Transverse colon (tissue), 4 donors: ENCODE results near the gene COL4A1. TPM values are rescaled to one million over a fixed set of nuclear protein-coding genes. Genes with fewer than 3 reads are reported as not detected.
A peak's percentile ranks its signal among the peaks of the same experiment; 100 is the strongest.

ENCODE experiments used
- DNase-seq: peaks from one replicate; pipeline ENCODE4 v3.0.0-alpha.2; 2019
- H3K27ac ChIP-seq, 4 donors: fragments of 200-600 bp; sonication (generic); 2 replicates each; pipeline ENCODE4 v1.5.1; 2016 to 2018; ENCODE audit warnings: inconsistent platforms in 4 of 4
- H3K27me3 ChIP-seq: fragments of 200-600 bp; sonication (generic); 2 replicates; pipeline ENCODE4 v1.5.1; 2017; ENCODE audit warnings: inconsistent platforms
- H3K36me3 ChIP-seq, 4 donors: fragments of 200-600 bp; sonication (generic); 2 replicates each; pipeline ENCODE4 v1.5.1; 2017 to 2019; ENCODE audit warnings: inconsistent platforms in 4 of 4
- H3K4me1 ChIP-seq, 4 donors: fragments of 200-600 bp; sonication (generic); 2 replicates each; pipeline ENCODE4 v1.5.1; 2017 to 2020; ENCODE audit warnings: inconsistent platforms in 4 of 4
- H3K4me3 ChIP-seq, 4 donors: fragments of 200-600 bp; sonication (generic); 1 replicate in 1 of 4; 2 replicates in 3 of 4; pipeline versions ENCODE4 v1.5.1 to v1.6.1; 2017 to 2019; ENCODE audit warnings: inconsistent platforms in 4 of 4
- H3K9me3 ChIP-seq, 2 donors: fragments of 200-600 bp; sonication (generic); 2 replicates each; pipeline ENCODE4 v1.5.1; 2017 to 2019; ENCODE audit warnings: inconsistent platforms in 2 of 2
- EP300 ChIP-seq: sonication (generic); formaldehyde crosslinking; IDR thresholded peaks from one replicate; pipeline ENCODE4 v1.6.1; 2017; ENCODE audit warnings: antibody characterized with exemption, low read depth
- POLR2A ChIP-seq: fragments of 450-650 bp; IDR thresholded peaks from one replicate; pipeline ENCODE4 v1.6.1; 2016; ENCODE audit warnings: antibody characterized with exemption, mild to moderate bottlenecking, moderate library complexity
- POLR2AphosphoS5 ChIP-seq, 3 donors: sonication (generic); formaldehyde crosslinking; IDR thresholded peaks; one replicate each; pipeline ENCODE4 v1.6.1; 2016; ENCODE audit warnings: antibody characterized with exemption in 3 of 3
- WGBS, 2 donors: methylation state at CpG; one replicate each; pipeline ENCODE4 v1.1.5; 2018; ENCODE audit warnings: low coverage in 1 of 2; 5-methylcytosine and 5-hydroxymethylcytosine counted together
- in situ Hi-C, 4 donors: fragments of 200-750 bp; cut with MboI; loops; one replicate each; pipeline versions ENCODE4 v1.15.0 to v1.15.1; 2017; ENCODE audit warnings: low sequenced_read_pairs in 3 of 4, low pct_ligation_motif_present in 1 of 4, low pct_unique_long_range_greater_than_20kb in 1 of 4
- intact Hi-C: fragments of 100-400 bp; cut with DNase I; formaldehyde crosslinking; loops from one replicate; pipeline ENCODE4 v1.15.1; 2023; ENCODE audit warnings: low total_unique reads
- total RNA-seq, 4 donors: library from RNA; depleted of rRNA; stranded (reverse); fragments of >200 nt; gene quantifications; one replicate each; pipeline ENCODE4 v1.1.0, GENCODE V29; 2016
- TF ChIP-seq, protein P1 (sequence below), 5 experiments: fragments of 200-600 bp in 3 of 5; fragments of 450-650 bp in 2 of 5; sonication (generic) in 3 of 5; IDR thresholded peaks; 1 replicate in 2 of 5; 2 replicates in 3 of 5; pipeline ENCODE4 v1.5.1; 2016 to 2017; ENCODE audit warnings: antibody characterized with exemption in 5 of 5, inconsistent platforms in 3 of 5, mild to moderate bottlenecking in 2 of 5, moderate library complexity in 1 of 5

Gene COL4A1
- total RNA-seq, 4 donors from 2014 or later = 46.4 to 180 (median 99.2) TPM

DNA sequence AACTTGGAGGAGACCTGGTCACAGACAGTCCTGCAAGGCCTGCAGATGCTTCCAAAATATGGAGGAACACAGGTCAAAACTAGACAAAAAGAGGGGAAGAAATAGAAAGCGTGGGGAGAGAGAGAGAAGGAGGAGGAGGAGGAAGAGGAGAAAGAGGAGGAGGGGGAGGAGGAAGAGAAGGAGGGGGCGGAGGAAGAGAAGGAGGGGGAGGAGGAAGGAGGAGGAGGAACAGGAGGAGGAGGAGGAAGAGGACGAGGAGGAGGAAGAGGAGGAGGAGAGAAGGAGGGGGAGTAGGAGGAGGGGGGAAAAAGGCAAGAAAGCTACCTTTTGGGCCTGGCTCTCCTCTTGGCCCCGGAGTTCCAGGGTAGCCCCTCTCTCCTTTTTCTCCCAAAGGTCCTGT is 105.8 kb downstream of the COL4A1 start:
- WGBS, 2 donors = 66 to 70% methylated on average over 2 to 4 of the region's 4 CpGs
- no peak overlapping the region for H3K4me3 ChIP-seq
- intact Hi-C loops (no loop called here), in situ Hi-C loops (no loop called here)
- H3K9me3 ChIP-seq = no peaks in the 10 kb centered on the region
- H3K27me3 ChIP-seq = no peaks in the 10 kb centered on the region
- no peak overlapping the region for H3K27ac ChIP-seq
- peaks cover 0 to 8% (median 2%) of the 10 kb centered on the region in 4 donors for H3K4me1 ChIP-seq
- TF ChIP-seq, protein P1, sequence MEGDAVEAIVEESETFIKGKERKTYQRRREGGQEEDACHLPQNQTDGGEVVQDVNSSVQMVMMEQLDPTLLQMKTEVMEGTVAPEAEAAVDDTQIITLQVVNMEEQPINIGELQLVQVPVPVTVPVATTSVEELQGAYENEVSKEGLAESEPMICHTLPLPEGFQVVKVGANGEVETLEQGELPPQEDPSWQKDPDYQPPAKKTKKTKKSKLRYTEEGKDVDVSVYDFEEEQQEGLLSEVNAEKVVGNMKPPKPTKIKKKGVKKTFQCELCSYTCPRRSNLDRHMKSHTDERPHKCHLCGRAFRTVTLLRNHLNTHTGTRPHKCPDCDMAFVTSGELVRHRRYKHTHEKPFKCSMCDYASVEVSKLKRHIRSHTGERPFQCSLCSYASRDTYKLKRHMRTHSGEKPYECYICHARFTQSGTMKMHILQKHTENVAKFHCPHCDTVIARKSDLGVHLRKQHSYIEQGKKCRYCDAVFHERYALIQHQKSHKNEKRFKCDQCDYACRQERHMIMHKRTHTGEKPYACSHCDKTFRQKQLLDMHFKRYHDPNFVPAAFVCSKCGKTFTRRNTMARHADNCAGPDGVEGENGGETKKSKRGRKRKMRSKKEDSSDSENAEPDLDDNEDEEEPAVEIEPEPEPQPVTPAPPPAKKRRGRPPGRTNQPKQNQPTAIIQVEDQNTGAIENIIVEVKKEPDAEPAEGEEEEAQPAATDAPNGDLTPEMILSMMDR (IDR thresholded peaks at IDR 0.05) = no peak
- TF ChIP-seq POLR2A = no peak
- TF ChIP-seq POLR2AphosphoS5 (IDR thresholded peaks at IDR 0.05) = no peak
- TF ChIP-seq EP300 = no peak
- H3K36me3 ChIP-seq = no peaks in the 10 kb centered on the region
- no peak for DNase-seq

DNA sequence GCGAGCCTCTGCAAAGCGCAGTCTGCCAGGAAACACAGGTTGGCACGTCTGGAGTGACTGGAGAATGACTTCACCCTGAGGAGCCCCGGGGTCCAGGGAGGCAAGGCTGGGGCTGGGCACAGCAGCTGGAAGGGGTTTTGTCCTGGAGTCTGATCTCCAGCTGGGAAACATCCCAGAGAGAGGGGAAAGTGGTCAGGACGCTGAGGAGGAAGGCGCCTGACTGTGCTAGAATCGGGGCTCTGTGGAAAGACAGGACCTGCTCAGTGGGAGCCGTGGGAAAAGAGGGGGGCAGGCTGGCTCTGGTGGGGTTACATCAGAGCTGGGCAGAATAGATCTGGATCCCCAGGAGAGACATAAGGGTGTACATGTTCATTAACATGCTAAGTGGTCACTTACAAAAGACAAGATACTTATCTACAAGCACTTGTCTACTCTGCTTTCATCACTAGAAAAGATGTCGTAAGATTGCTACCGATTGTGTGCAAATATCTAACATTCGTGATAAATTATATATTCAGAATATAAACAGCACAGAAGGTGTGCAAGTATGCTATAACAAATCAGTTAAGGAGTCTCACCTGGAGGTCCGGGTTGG is 106.6 kb downstream of the COL4A1 start:
- in situ Hi-C loops = no loop called here
- DNase-seq = no peak
- no peaks in the 10 kb centered on the region for H3K27me3 ChIP-seq
- no peak overlapping the region for H3K27ac ChIP-seq
- 60 to 86% methylated on average over 1 to 12 of the region's 12 CpGs for WGBS, 2 donors
- TF ChIP-seq POLR2AphosphoS5 (IDR thresholded peaks at IDR 0.05) = no peak
- TF ChIP-seq POLR2A = no peak
- no peak for TF ChIP-seq EP300
- TF ChIP-seq, protein P1 (IDR thresholded peaks at IDR 0.05) = no peak
- no peak overlapping the region for H3K4me3 ChIP-seq
- H3K36me3 ChIP-seq = no peaks in the 10 kb centered on the region
- intact Hi-C loops = no loop called here
- H3K4me1 ChIP-seq = peaks cover 0 to 2% (median 0%) of the 10 kb centered on the region in 4 donors
- no peaks in the 10 kb centered on the region for H3K9me3 ChIP-seq

DNA sequence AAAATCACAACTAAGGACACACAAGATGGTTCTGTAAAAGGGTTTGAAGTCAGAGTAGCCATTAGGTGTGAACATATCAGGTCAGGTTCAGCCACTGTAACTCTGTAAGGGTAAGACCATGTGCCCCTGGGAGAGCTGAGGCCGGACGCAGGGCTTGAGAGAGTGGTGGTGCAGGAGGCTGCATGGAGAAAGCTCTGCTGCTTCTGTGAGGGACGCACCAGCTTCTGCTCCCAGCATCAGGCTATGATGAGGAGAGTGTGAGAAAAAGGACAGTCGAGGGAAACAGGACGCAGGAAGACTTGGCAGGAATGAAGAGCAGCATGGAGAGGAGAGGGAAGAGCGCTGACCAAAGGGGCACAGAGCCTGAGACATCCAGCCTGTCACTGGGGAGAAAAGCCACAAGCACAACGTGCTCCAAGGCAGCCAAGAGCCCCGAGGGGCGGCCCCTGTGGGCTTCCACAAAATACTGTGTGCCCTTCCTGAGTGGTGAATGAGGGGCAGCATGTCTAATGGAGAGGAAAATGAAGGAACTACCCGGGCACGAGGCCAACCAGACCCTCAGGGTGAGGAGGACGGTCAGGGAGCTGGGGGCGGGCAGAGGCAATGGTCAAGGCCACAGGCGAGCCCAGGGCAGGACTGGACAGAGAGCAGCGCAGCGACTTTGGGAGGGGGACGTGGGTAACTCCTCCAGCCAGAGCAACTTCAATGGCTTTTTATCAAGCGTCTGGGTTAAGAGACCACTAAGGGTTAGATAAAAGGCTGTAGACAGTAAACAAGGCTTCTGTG is 107.7 kb downstream of the COL4A1 start:
- WGBS, 2 donors = 81 to 100% methylated on average over 4 to 18 of the region's 18 CpGs
- no peak overlapping the region for H3K4me3 ChIP-seq
- H3K9me3 ChIP-seq = no peaks in the 10 kb centered on the region
- no peaks in the 10 kb centered on the region for H3K36me3 ChIP-seq
- H3K27ac ChIP-seq = no peak overlapping the region
- intact Hi-C loops (no loop called here), in situ Hi-C loops (no loop called here)
- H3K4me1 ChIP-seq = peaks cover 0 to 2% (median 0%) of the 10 kb centered on the region in 4 donors
- TF ChIP-seq EP300 (no peak), POLR2AphosphoS5 (IDR thresholded peaks at IDR 0.05) (no peak), POLR2A (no peak)
- TF ChIP-seq, protein P1 (IDR thresholded peaks at IDR 0.05) = no peak
- no peaks in the 10 kb centered on the region for H3K27me3 ChIP-seq
- DNase-seq = no peak

DNA sequence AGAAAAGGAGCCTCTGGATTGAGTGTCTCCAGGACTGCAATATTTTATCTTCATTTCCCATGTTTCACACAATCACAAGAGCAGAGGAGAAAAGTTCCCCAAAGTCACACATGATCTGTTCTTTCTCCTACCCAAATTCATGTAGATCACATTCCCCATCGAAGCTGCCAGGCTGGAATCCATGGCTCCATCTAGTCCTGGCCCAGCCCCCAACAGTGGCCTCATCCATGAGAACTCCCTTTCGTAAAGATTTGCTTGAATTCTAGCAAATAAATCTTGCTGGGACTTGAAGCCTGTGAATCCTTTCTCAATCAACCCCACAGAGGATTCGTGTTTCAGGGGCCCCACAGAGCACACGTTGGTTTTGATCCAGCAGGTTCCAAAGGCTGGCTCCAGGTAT is 109.5 kb downstream of the COL4A1 start:
- H3K4me3 ChIP-seq = no peak overlapping the region
- H3K27ac ChIP-seq = peak overlapping the region in 3 of 4 donors; percentile 1 to 41 (median 22)
- H3K4me1 ChIP-seq = peaks cover 0 to 2% (median 0%) of the 10 kb centered on the region in 4 donors
- no peaks in the 10 kb centered on the region for H3K36me3 ChIP-seq
- WGBS, 2 donors = 70% methylated on average over 4 of the region's 4 CpGs
- DNase-seq = no peak
- in situ Hi-C loops (no loop called here), intact Hi-C loops (no loop called here)
- no peaks in the 10 kb centered on the region for H3K27me3 ChIP-seq
- TF ChIP-seq POLR2A (no peak), EP300 (no peak), POLR2AphosphoS5 (IDR thresholded peaks at IDR 0.05) (no peak)
- TF ChIP-seq, protein P1 (IDR thresholded peaks at IDR 0.05) = no peak
- no peaks in the 10 kb centered on the region for H3K9me3 ChIP-seq
